ENCODE data around the gene TMEM134. TPM values are rescaled to one million over a fixed set of nuclear protein-coding genes. Genes with fewer than 3 reads are reported as not detected.

TMEM134 gene
- total RNA-seq, 1 donor = 30.4 TPM

DNA sequence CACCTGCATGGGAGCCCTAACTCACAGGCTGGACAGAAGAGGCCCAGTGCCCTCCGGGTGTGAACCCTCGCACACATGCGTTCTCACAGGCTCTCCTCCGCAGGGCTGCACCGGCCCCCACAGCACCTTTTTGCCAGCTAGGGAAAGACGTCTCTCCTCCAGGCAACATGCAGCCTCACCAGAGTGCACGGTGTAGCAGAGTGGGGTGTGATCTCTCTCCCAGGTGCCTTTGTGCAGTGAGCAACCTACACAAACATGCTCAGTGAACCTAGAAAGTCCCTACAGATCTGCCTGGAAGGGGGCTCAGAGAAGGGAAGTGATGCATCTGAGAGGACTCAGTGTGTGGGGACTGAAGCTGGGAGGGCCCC lies 57.3 kb downstream of the TMEM134 start:
- DNase-seq (ENCODE audit: low read depth in 2 of 3, low spot score in 2 of 3) = no peak

Small RNAs within 50 kb of the gene (small RNA-seq; reads per million reads assigned to genes)
- gene MIR6752 = not detected

Other genes with a start within 250 kb of the TMEM134 start
- 543 TPM for gene GRK2, start 202.8 kb downstream of the TMEM134 start, total RNA-seq
- gene ANKRD13D, start 179.9 kb downstream of the TMEM134 start, total RNA-seq = 77.8 TPM
- 28.0 TPM for gene SSH3, start 165.7 kb downstream of the TMEM134 start, total RNA-seq
- gene POLD4, start 115.7 kb downstream of the TMEM134 start, total RNA-seq = 56.6 TPM
- gene CLCF1, start 95.7 kb downstream of the TMEM134 start, total RNA-seq = 0.81 TPM
- 28.3 TPM for gene RAD9A, start 77.3 kb downstream of the TMEM134 start, total RNA-seq
- 328 TPM for gene PPP1CA, start 67.4 kb downstream of the TMEM134 start, total RNA-seq
- 73.2 TPM for gene TBC1D10C, start 65.2 kb downstream of the TMEM134 start, total RNA-seq
- 3.0 TPM for gene CARNS1, start 53.6 kb downstream of the TMEM134 start, total RNA-seq
- 63.0 TPM for gene RPS6KB2, start 40.8 kb downstream of the TMEM134 start, total RNA-seq
- 230 TPM for gene PTPRCAP, start 31.6 kb downstream of the TMEM134 start, total RNA-seq
- 120 TPM for gene CORO1B, start 25.8 kb downstream of the TMEM134 start, total RNA-seq
- 0.27 TPM for gene GPR152, start 16.5 kb downstream of the TMEM134 start, total RNA-seq
- 1.6 TPM for gene CABP4, start 13.9 kb downstream of the TMEM134 start, total RNA-seq
- 141 TPM for gene AIP, start 13.8 kb upstream of the TMEM134 start, total RNA-seq
- 21.0 TPM for gene PITPNM1, start 36.1 kb upstream of the TMEM134 start, total RNA-seq
- gene CDK2AP2, start 38.9 kb upstream of the TMEM134 start, total RNA-seq = 42.5 TPM
- gene CABP2, start 54.2 kb upstream of the TMEM134 start, total RNA-seq = not detected
- gene GSTP1, start 114.6 kb upstream of the TMEM134 start, total RNA-seq = 593 TPM
- 234 TPM for gene NDUFV1, start 137.7 kb upstream of the TMEM134 start, total RNA-seq
- 19.9 TPM for gene NUDT8, start 160.7 kb upstream of the TMEM134 start, total RNA-seq
- gene TBX10, start 170.5 kb upstream of the TMEM134 start, total RNA-seq = not detected
- 13.7 TPM for gene ACY3, start 181.5 kb upstream of the TMEM134 start, total RNA-seq
- gene ALDH3B2, start 205.4 kb upstream of the TMEM134 start, total RNA-seq = under 0.01 TPM